ENCODE results near the gene CTU2. TPM values are rescaled to one million over a fixed set of nuclear protein-coding genes. Genes with fewer than 3 reads are reported as not detected.
A peak's percentile ranks its signal among the peaks of the same experiment; 100 is the strongest.

The CTU2 gene
- total RNA-seq, 1 experiment from 2014 or later, result 39.4 TPM

DNA sequence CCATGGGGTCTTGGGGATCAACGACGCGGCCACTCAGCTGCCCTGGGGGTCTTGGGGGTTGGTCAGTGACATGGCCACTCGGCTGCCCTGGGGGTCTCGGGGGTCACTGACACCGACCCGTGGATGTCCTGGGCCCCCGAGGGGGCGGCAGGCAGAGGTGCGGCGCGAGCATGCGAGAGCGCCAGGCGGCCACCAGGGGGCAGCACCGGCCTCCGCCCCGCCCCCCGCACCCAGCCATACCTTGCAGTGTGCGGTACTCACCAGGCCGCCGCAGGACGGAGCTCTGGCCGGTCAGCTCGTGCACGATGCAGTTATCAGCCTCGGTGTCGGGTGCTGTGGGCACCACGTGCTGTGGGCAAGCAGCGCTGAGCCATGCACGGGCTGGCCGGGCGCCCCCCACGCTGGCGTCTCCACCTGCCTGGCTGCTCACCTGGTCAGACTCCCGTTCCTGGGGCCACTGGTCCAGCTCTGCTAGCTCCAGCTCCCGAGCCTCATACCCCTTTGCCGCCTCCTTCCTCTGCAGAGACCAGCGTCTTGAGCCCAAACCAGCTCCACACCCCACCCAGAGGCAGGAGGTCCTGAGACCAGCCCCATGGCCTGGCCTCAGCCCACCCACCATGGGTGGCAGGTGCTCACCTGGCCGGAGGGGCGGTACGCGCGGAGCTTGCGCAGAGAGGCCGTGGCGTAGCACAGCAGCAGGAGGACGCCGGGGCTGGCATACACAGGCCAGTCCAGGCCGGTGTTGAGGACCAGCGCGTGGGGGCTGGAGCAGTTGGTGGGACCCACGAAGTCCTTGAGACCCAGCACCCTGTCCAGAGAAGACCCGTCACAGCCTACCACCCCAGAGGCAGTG lies 31.2 kb downstream of the CTU2 start:
- no peak overlapping the region for H3K9ac ChIP-seq (ENCODE audit: low read length)
- H3K27ac ChIP-seq (ENCODE audit: low read length), result no peak overlapping the region
- ATAC-seq (peak; percentile 86), DNase-seq (peak; percentile 68)
- TF ChIP-seq EZH2 (IDR thresholded peaks at IDR 0.05; ENCODE audit: low read length, unreplicated experiment), result no peak
- TF ChIP-seq, protein P1, sequence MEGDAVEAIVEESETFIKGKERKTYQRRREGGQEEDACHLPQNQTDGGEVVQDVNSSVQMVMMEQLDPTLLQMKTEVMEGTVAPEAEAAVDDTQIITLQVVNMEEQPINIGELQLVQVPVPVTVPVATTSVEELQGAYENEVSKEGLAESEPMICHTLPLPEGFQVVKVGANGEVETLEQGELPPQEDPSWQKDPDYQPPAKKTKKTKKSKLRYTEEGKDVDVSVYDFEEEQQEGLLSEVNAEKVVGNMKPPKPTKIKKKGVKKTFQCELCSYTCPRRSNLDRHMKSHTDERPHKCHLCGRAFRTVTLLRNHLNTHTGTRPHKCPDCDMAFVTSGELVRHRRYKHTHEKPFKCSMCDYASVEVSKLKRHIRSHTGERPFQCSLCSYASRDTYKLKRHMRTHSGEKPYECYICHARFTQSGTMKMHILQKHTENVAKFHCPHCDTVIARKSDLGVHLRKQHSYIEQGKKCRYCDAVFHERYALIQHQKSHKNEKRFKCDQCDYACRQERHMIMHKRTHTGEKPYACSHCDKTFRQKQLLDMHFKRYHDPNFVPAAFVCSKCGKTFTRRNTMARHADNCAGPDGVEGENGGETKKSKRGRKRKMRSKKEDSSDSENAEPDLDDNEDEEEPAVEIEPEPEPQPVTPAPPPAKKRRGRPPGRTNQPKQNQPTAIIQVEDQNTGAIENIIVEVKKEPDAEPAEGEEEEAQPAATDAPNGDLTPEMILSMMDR (conservative IDR thresholded peaks at IDR 0.05; ENCODE audit: low read depth, low read length), result peak; percentile 88
- TF ChIP-seq EZH2phosphoT487 (IDR thresholded peaks at IDR 0.05; ENCODE audit: borderline replicate concordance, low read length), result no peak
- H3K27me3 ChIP-seq (ENCODE audit: low read length), result no peaks in the 10 kb centered on the region
- H3F3A ChIP-seq (ENCODE audit: low read length, unreplicated experiment), result no peaks in the 10 kb centered on the region
- no peak overlapping the region for H3K4me3 ChIP-seq (ENCODE audit: low read length)
- no peaks in the 10 kb centered on the region for H4K20me1 ChIP-seq (ENCODE audit: low read length)
- intact Hi-C loops (cut with micrococcal nuclease), result loop anchor here (2.0 kb wide), 1 partner anchor 47 kb away; the partner anchor contains the start of gene PIEZO1
- no peaks in the 10 kb centered on the region for H3K9me3 ChIP-seq (ENCODE audit: low read length)
- no peak overlapping the region for H3K4me2 ChIP-seq (ENCODE audit: low read length)
- no TSS peak for BruUV-seq (replicated peaks)
- POLR2A ChIA-PET (ENCODE audit: unreplicated experiment), result interaction anchor here (0.6 to 1.0 kb wide), 2 partner anchors 47 to 294 kb away, joined by 4 read pairs; partner anchors contain the start of gene PIEZO1
- H3K36me3 ChIP-seq (ENCODE audit: low read depth, low read length), result peaks cover 4% of the 10 kb centered on the region
- H3K4me1 ChIP-seq (ENCODE audit: insufficient read depth, low read length), result no peaks in the 10 kb centered on the region
- H2AFZ ChIP-seq (ENCODE audit: low read length), result no peak overlapping the region
- CTCF ChIA-PET, result interaction anchor here (0.5 to 1.1 kb wide), 16 partner anchors 18 to 434 kb away, joined by 3 to 21 read pairs (median 4); partner anchors contain the start of genes CDH15, GALNS, PIEZO1 and TRAPPC2L
- H3K9me2 ChIP-seq (replicated peaks; ENCODE audit: low read length), result no peaks in the 10 kb centered on the region
- H3K79me2 ChIP-seq (ENCODE audit: low read length), result no peaks in the 10 kb centered on the region

DNA sequence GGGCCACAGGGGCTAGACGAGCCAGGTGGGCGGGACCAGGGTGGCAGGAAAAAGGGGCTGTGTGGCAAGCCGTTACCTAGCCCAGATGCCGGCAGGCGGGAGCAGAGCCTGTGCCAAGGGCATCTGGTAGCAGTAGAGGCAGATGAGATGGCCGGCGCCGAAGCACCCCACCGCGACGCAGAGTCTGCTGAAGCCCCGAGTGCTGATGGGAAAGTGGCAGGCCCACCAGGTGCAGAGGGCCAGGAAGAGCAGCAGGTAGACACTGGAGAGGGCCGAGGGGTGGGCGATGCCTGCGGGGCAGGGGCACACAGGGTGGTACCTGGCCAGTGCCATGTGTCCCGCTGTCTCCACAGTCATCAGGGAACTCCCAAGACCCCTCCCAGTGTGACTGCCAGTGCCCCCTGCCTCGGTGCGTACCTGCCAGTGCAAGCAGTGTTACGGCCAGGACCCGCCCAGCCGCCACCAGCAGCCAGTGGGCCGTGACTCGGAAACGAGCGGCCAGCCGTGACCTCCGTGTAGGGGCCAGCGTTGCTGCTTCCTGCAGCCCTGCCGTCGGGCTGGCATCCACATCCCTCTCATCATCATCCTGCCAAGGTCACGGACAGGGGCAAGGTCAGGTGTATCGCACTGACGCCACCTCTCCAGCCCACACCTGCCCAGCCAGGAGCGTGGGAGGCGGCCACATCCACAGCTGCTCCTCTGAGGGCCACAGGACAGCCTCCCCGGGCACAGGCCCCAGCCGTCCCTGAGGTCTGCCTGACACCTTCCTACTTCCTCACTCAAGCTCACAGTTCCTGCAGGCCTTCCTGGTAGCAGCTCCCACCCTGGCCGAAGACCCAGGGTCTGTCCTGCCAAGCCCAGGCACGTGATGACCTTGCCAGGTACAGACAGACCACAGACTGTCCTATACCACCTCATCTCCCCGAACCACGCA lies 32.1 kb downstream of the CTU2 start:
- no TSS peak for BruUV-seq (replicated peaks)
- Histone ChIP-seq H4K20me1 (ENCODE audit: low read length) (no peaks in the 10 kb centered on the region), H3K36me3 (ENCODE audit: low read depth, low read length) (peaks cover 4% of the 10 kb centered on the region), H3K27ac (ENCODE audit: low read length) (no peak overlapping the region), H3K27me3 (ENCODE audit: low read length) (no peaks in the 10 kb centered on the region), H3K9me2 (replicated peaks; ENCODE audit: low read length) (no peaks in the 10 kb centered on the region), H3F3A (ENCODE audit: low read length, unreplicated experiment) (no peaks in the 10 kb centered on the region), H2AFZ (ENCODE audit: low read length) (no peak overlapping the region), H3K4me3 (ENCODE audit: low read length) (no peak overlapping the region), H3K9ac (ENCODE audit: low read length) (no peak overlapping the region), H3K4me1 (ENCODE audit: insufficient read depth, low read length) (no peaks in the 10 kb centered on the region), H3K4me2 (ENCODE audit: low read length) (no peak overlapping the region), H3K9me3 (ENCODE audit: low read length) (no peaks in the 10 kb centered on the region), H3K79me2 (ENCODE audit: low read length) (no peaks in the 10 kb centered on the region)
- ATAC-seq (no peak), DNase-seq (no peak)
- CTCF ChIA-PET, result interaction anchor here (1.1 kb wide), 1 partner anchor 33 kb away, joined by 9 read pairs; no protein-coding TSS in a partner anchor
- intact Hi-C loops (cut with micrococcal nuclease), result no loop called here
- POLR2A ChIA-PET (ENCODE audit: unreplicated experiment), result no interaction called here
- TF ChIP-seq EZH2 (IDR thresholded peaks at IDR 0.05; ENCODE audit: low read length, unreplicated experiment) (no peak), EZH2phosphoT487 (IDR thresholded peaks at IDR 0.05; ENCODE audit: borderline replicate concordance, low read length) (no peak)
- TF ChIP-seq, protein P1 (conservative IDR thresholded peaks at IDR 0.05; ENCODE audit: low read depth, low read length), result no peak
